ENCODE data around the gene SSC5D.

The SSC5D gene

DNA sequence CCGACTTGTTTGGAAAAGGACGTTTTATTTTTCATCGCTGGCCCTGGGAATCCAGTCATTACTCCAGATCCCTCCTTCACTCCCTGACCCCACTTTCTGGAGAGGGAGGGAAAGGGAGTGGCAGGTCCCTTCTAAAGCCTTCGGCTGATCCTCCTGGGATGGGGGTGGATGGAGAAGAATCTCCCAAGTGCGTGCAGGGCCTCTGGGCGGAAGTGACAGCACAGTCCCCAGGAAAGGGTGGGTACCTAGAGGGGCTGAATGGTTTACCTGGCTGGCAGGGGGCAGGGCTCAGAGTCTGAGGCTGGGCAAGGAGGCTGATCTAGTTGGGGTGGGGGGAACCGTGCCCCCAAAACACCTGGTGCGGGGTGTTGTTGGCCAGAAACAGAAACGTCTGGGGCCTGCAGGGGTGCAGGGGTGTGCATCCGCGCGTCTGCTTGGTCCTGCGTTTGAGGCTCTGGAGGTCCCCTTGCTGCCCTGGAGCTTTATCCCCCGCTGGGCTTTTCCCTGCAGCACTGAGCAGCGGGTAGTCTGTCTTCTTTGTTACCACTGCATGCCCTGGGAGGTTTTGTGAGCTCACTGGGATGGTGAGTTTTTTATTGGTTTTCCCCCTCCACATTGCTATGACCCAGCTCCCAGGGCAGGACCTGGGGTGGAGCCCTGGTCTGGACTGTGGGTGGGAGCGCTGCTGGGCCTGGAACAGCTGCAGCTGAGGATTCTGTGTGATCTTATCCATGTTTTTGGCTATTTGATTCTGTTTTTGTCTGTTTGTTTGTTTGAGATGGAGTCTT, 14.8 kb upstream of the SSC5D start:
- no peak for DNase-seq (ENCODE audit: low read depth)

DNA sequence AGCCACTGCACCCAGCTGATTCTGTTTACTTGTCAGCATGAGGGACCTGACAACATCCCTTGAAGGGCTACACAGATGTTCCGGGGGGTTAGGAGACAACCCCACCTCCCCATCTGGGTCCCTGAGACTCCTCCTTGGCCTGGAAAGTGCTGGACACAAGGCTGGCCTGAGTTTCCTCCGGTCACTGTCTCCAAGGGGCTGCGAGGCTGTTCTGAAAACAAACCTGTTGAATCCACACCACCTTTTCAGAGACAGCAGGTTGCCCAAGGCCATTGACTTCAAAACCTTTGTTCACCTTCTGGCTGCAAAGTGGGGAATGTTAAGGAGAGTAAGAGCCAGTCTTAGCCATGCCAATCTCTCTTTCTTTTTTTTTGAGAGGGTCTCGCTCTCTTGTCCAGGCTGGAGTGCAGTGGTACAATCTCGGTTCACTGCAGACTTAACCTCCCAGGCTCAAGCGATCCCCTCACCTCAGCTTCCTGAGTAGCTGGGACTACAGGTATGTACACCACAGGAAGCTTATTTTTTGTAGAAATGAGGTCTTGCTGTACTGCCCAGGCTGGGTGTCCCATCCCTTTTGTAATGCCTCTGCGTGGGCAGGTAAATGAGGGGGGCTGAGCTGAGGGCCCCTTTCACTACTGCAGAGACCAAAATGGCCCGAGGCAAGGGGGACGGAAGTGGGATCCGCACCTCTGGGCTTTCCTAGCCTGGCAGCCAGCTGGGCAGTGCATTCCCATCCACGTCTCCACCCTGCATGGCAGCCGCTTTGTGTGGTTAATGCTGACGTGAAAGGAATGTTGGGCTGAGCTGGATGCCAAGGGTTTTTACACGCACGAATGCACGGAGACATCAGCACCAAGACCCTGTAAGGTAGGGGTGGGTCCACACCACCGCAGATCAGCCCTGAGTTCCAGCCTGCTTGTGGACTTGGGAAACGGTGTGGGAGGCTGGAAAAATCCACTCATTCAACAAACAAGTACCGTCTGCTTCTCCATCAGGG, 13.7 kb upstream of the SSC5D start:
- DNase-seq (ENCODE audit: low read depth) = no peak

DNA sequence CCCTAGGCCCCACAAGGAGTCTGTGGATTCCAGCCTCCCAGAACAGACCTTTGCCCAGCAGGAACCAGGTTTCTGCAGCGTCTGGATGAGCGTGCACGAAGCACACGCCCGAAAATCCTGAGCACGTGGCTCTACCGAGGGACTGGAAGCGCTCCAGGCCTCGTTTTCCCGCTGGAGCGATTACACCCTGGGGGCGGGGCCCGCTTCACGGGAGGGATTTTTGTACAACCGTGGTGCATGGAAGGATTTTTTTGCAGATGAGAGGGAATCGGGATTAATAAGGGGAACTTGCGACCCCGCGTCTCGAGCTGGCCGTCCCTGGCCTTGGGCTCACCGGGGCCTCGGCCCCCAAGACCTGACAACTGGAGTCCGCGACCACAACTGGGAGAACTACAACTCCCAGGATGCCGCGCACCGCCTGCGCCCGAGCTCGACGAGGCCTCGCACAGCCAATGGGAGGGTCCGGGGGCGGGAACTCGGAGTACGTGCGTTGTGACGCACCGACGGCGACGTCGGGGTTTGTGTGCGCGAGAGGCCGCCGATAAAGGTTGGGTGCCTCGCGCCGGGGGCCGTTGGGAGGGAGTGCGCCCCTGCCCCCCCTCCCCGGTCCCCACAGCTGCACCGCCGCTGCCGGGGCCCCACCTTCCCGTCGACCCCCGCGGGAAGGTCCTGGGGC, 12.0 kb upstream of the SSC5D start, which contains the start of gene ZNF628:
Gene ZNF628, plus strand, starts transcription at position 518 of the 676 bp plus-strand sequence. CDS start 3,294 bp downstream, outside the sequence.
- DNase-seq (ENCODE audit: low read depth) = peak; percentile 97

DNA sequence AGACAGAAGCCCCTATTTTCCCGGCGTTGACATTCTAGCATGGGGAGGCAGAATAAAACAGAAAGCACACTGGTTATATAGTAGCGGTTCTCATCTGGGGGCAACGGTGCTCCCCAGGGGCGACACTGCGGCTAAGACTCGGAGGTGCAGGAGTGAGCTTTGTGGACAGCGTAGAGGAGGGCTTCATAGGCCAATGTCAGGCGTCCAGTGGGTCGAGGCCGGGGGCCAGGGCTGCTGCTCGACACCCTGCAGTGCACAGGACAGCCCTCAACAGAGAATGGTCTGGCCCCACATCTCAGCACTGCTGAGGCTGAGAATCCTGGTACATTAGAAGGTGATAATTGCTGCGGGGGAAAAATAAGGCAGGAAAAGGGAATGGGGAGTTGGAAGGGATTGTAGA, 10.3 kb upstream of the SSC5D start:
- DNase-seq (ENCODE audit: low read depth) = no peak

DNA sequence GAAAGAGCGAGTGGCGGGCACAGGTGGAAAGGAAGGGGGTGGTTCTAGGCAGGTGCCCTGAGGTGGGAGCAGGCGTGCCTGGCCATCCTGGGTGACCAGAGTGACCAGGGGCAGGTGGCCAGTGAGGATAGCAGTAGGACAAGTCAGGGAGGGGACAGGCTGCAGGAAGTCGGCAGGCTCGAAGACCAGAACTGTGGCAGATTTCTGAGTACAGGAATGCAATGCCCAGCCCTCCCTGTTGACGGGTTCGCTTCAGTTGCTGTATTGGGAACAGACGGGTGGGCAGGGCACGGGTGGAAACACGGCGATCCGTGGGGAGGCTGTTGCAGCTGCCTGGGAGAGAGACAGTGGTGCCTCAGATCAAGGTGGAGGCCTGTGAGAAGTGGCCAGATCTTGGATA, 9.9 kb upstream of the SSC5D start:
- DNase-seq (ENCODE audit: low read depth) = no peak

GRCh38 chr19:55479045-55479444, 9.2 kb upstream of the SSC5D start:
- no peak for DNase-seq (ENCODE audit: low read depth)

DNA sequence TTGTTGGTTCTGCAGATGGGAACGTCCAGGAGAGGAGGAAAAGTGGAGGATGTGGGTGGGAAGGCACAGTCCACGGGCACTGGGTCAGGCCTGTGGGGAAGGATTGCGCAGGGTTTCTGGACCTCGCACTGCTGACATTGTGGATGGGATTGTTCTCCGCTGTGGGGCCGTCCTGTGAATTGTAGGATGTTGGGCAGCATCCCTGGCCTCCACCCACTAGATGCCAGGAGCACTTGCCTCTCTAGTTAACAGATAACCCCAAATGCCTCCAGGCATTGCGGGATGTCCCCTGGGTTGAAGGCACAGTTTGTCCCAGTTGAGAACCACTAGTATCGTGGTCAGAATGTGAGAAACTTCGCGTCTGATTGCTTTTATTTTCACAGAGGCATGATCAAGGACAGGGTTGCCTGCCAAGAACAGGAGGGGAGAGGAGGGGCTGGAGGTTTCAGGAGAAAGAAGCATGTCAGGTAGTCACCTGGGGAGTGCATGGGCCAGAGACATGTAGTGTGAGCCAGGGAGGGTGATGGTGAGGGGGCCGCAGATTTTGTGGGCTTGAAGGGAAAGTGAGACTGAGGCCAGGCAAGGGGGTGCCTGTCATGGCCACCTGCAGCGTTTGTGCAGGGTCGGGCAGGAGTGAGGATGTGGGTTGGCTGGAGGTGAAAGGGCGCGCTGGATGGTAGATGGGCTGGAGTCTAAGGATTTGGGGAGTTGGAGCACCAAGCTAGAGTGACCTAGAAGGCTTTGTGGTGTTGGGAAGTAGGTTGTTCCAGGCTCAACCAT, 8.6 kb upstream of the SSC5D start:
- DNase-seq (ENCODE audit: low read depth) = no peak

DNA sequence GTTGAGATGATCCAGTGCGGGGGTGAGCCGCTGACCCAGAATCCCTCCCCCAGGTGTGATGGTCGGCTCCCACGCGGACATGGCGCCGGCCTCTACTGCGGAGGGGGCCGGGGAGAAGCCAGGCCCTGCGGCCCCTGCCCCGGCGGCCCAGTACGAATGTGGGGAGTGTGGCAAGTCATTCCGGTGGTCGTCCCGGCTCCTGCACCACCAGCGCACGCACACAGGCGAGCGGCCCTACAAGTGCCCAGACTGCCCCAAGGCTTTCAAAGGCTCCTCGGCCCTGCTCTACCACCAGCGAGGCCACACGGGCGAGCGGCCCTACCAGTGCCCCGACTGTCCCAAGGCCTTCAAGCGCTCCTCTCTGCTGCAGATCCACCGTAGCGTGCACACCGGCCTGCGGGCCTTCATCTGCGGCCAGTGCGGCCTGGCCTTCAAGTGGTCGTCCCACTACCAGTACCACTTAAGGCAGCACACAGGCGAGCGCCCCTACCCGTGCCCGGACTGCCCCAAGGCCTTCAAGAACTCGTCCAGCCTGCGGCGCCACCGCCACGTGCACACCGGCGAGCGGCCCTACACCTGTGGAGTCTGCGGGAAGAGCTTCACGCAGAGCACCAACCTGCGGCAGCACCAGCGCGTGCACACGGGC, 7.0 kb upstream of the SSC5D start:
- no peak for DNase-seq (ENCODE audit: low read depth)

DNA sequence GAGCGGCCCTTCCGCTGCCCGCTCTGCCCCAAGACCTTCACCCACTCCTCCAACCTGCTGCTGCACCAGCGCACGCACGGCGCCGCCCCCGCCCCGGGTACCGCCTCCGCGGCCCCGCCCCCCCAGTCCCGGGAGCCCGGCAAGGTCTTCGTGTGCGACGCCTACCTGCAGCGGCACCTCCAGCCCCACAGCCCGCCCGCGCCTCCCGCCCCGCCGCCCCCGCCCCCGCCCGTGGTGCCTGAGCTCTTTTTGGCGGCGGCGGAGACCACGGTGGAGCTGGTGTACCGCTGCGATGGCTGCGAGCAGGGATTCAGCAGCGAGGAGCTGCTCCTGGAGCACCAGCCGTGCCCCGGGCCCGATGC, 6.5 kb upstream of the SSC5D start:
- no peak for DNase-seq (ENCODE audit: low read depth)

GRCh38 chr19:55482156-55482961, 5.9 kb upstream of the SSC5D start:
- no peak for DNase-seq (ENCODE audit: low read depth)

GRCh38 chr19:55482967-55483705, 5.1 kb upstream of the SSC5D start:
- DNase-seq (ENCODE audit: low read depth) = no peak

- DNase-seq (ENCODE audit: low read depth) = no peak
These were observed 4.3 kb upstream of the SSC5D start for GRCh38 chr19:55483706-55484592.

- DNase-seq (ENCODE audit: low read depth) = peak; percentile 49
These were observed 3.4 kb upstream of the SSC5D start, which contains the start of gene NAT14 for GRCh38 chr19:55484593-55485438. Gene NAT14, plus strand, starts transcription at chr19:55485188. Its CDS starts 521 bp downstream, at chr19:55485709.

GRCh38 chr19:55485439-55486011, 2.7 kb upstream of the SSC5D start:
- no peak for DNase-seq (ENCODE audit: low read depth)

DNA sequence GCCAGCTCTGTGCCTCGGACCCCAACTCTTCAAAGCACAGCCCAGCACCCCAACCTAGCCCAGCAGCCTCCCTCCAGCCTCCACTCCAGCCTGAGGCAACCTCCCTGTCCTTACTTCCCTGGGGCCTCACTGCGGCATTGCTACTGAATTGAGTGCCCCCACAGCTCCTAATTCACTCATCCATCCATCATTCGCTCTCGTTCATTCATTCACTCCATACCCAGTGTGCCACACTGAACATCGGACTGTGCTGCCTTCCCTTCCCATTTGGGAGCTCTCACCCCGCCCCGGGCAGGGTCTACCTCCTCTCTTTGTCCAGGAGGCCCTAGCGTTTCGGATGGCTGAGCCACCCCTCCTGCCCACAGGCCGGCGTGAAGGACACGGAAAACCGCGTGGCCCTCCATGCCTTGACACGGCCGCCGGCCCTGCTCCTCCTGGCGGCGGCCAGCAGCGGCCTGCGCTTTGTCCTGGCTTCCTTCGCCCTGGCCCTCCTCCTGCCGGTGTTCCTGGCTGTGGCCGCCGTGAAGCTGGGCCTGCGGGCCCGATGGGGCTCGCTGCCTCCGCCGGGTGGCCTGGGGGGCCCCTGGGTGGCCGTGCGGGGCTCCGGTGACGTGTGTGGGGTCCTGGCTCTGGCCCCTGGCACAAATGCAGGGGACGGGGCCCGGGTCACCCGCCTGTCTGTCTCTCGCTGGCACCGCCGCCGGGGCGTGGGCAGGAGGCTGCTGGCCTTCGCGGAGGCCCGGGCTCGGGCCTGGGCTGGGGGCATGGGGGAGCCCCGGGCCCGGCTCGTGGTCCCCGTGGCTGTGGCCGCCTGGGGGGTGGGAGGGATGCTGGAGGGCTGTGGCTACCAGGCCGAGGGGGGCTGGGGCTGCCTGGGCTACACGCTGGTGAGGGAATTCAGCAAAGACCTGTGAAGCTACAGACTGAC, 1.9 kb upstream of the SSC5D start:
- no peak for DNase-seq (ENCODE audit: low read depth)

Measured in activated T-helper 9 cell treated with anti-CD3 and anti-CD28 coated beads, Interleukin-2, amount 50 U/mL, for 16 hours (primary cell).